H9 (cell line): ENCODE measurements around the gene SRCAP. TPM values are rescaled to one million over a fixed set of nuclear protein-coding genes. Genes with fewer than 3 reads are reported as not detected.

Source experiments
- DNase-seq: peaks from one replicate; pipeline ENCODE4 v3.0.0-alpha.2; 2017
- H2AFZ ChIP-seq: one replicate; pipeline ENCODE4 v1.6.1; 2013; ENCODE audit warnings: mild to moderate bottlenecking, low read length, control low read depth, moderate library complexity
- H2AK5ac ChIP-seq: 2 replicates; pipeline ENCODE4 v1.6.1; 2013; ENCODE audit warnings: low read length, control low read depth, mixed read lengths; ENCODE audit not compliant: insufficient read length
- H2BK120ac ChIP-seq: one replicate; pipeline ENCODE4 v1.6.1; 2013; ENCODE audit warnings: low read depth, mild to moderate bottlenecking, low read length, control low read depth, inconsistent platforms; ENCODE audit not compliant: poor library complexity, severe bottlenecking
- H2BK12ac ChIP-seq: 2 replicates; pipeline ENCODE4 v1.6.1; 2013; ENCODE audit warnings: low read length, control low read depth, mixed read lengths, low read depth; ENCODE audit not compliant: insufficient read length
- H2BK15ac ChIP-seq: 2 replicates; pipeline ENCODE4 v1.6.1; 2013; ENCODE audit warnings: low read depth, low read length, control low read depth
- H2BK20ac ChIP-seq: one replicate; pipeline ENCODE4 v1.6.1; 2013; ENCODE audit warnings: low read depth, mild to moderate bottlenecking, low read length, control low read depth, inconsistent platforms; ENCODE audit not compliant: poor library complexity, severe bottlenecking
- H2BK5ac ChIP-seq: 2 replicates; pipeline ENCODE4 v1.6.1; 2013; ENCODE audit warnings: low read length, control low read depth, mixed read lengths; ENCODE audit not compliant: insufficient read length
- H3K14ac ChIP-seq: 2 replicates; pipeline ENCODE4 v1.6.1; 2013; ENCODE audit warnings: low read length, control low read depth; ENCODE audit not compliant: insufficient read depth
- H3K18ac ChIP-seq: 2 replicates; pipeline ENCODE4 v1.6.1; 2013; ENCODE audit warnings: low read depth, mild to moderate bottlenecking, mixed read lengths, low read length, control low read depth; ENCODE audit not compliant: insufficient read length
- H3K23ac ChIP-seq: 2 replicates; pipeline ENCODE4 v1.6.1; 2013; ENCODE audit warnings: low read length, control low read depth, mixed read lengths, low read depth; ENCODE audit not compliant: insufficient read length
- H3K23me2 ChIP-seq: 2 replicates; pipeline ENCODE4 v1.6.1; 2013; ENCODE audit warnings: low read depth, mild to moderate bottlenecking, mixed read lengths, low read length, control low read depth; ENCODE audit not compliant: insufficient read length, poor library complexity, severe bottlenecking
- H3K27ac ChIP-seq: 2 replicates; pipeline ENCODE4 v1.5.1; 2013; ENCODE audit warnings: low read length, control low read depth, mixed read lengths, low read depth; ENCODE audit not compliant: insufficient read length
- H3K27me3 ChIP-seq: 2 replicates; pipeline ENCODE4 v1.6.1; 2013; ENCODE audit warnings: low read length, control low read depth, inconsistent platforms; ENCODE audit not compliant: insufficient read depth
- H3K4ac ChIP-seq: 2 replicates; pipeline ENCODE4 v1.6.1; 2013; ENCODE audit warnings: low read depth, mild to moderate bottlenecking, control low read depth, inconsistent platforms, low read length, moderate library complexity
- H3K4me1 ChIP-seq: 2 replicates; pipeline ENCODE4 v1.6.1; 2013; ENCODE audit warnings: low read length, control low read depth, inconsistent platforms; ENCODE audit not compliant: insufficient read depth
- H3K4me2 ChIP-seq: 2 replicates; pipeline ENCODE4 v1.6.1; 2013; ENCODE audit warnings: low read length, control low read depth, mixed read lengths; ENCODE audit not compliant: insufficient read length, insufficient read depth
- H3K56ac ChIP-seq: 2 replicates; pipeline ENCODE4 v1.6.1; 2013; ENCODE audit warnings: low read depth, mild to moderate bottlenecking, mixed read lengths, low read length, control low read depth; ENCODE audit not compliant: insufficient read length
- H3K79me1 ChIP-seq: 2 replicates; pipeline ENCODE4 v1.6.1; 2013; ENCODE audit warnings: low read depth, mild to moderate bottlenecking, moderate library complexity, low read length, control low read depth, inconsistent platforms; ENCODE audit not compliant: insufficient read depth, poor library complexity, severe bottlenecking
- H3K79me2 ChIP-seq: 2 replicates; pipeline ENCODE4 v1.6.1; 2013; ENCODE audit warnings: low read length, control low read depth, inconsistent platforms; ENCODE audit not compliant: insufficient read depth
- H3K9ac ChIP-seq: 2 replicates; pipeline ENCODE4 v1.6.1; 2013; ENCODE audit warnings: low read length, control low read depth, mixed read lengths; ENCODE audit not compliant: insufficient read length; ENCODE audit errors: extremely low read depth
- H3K9me3 ChIP-seq: one replicate; pipeline ENCODE4 v1.6.1; 2013; ENCODE audit warnings: low read depth, low read length, inconsistent platforms; ENCODE audit not compliant: control insufficient read depth
- H3T11ph ChIP-seq: one replicate; pipeline ENCODE4 v1.6.1; 2013; ENCODE audit warnings: mild to moderate bottlenecking, low read length, control low read depth, inconsistent platforms
- H4K20me1 ChIP-seq: one replicate; pipeline ENCODE4 v1.6.1; 2013; ENCODE audit not compliant: control insufficient read depth, insufficient read length, insufficient read depth
- H4K5ac ChIP-seq: 2 replicates; pipeline ENCODE4 v1.6.1; 2013; ENCODE audit warnings: low read depth, mild to moderate bottlenecking, mixed read lengths, low read length, control low read depth; ENCODE audit not compliant: insufficient read length
- H4K8ac ChIP-seq: replicated peaks from 2 replicates; pipeline ENCODE4 v1.6.1; 2013; ENCODE audit warnings: low read length, control low read depth, mixed read lengths, low read depth; ENCODE audit not compliant: insufficient read length
- H4K91ac ChIP-seq: 2 replicates; pipeline ENCODE4 v1.6.1; 2013; ENCODE audit warnings: low read depth, mild to moderate bottlenecking, moderate library complexity, mixed read lengths, low read length, control low read depth; ENCODE audit not compliant: insufficient read length
- H3K27ac Mint-ChIP-seq, 3 experiments: 2 replicates in 2 of 3; 3 replicates in 1 of 3; pipeline ENCODE4 v1.8.0; 2020 to 2021; ENCODE audit warnings: mixed read lengths in 3 of 3, mild to moderate bottlenecking in 1 of 3, moderate library complexity in 1 of 3
- H3K27me3 Mint-ChIP-seq: 2 replicates; pipeline ENCODE4 v1.8.0; 2021; ENCODE audit warnings: low read depth, mild to moderate bottlenecking, moderate library complexity, mixed read lengths
- H3K36me3 Mint-ChIP-seq, 3 experiments: 2 replicates in 2 of 3; 3 replicates in 1 of 3; pipeline ENCODE4 v1.8.0; 2020 to 2021; ENCODE audit warnings: low read depth in 3 of 3, mixed read lengths in 3 of 3; ENCODE audit not compliant: insufficient read depth in 1 of 3
- H3K4me1 Mint-ChIP-seq, 2 experiments: 2 replicates each; pipeline ENCODE4 v1.8.0; 2020; ENCODE audit warnings: mixed read lengths in 2 of 2
- H3K4me3 Mint-ChIP-seq, 2 experiments: 2 replicates in 1 of 2; 3 replicates in 1 of 2; pipeline ENCODE4 v1.8.0; 2020 to 2021; ENCODE audit warnings: mild to moderate bottlenecking in 2 of 2, mixed read lengths in 2 of 2, moderate library complexity in 1 of 2
- H3K9me3 Mint-ChIP-seq, 2 experiments: 2 replicates in 1 of 2; 3 replicates in 1 of 2; pipeline ENCODE4 v1.8.0; 2020; ENCODE audit warnings: mild to moderate bottlenecking in 2 of 2, mixed read lengths in 2 of 2, moderate library complexity in 1 of 2
- WGBS: extraction: QIAGEN DNeasy Blood & Tissue Kit; methylation state at CpG from one replicate; pipeline ENCODE4 v1.1.7; 2013; ENCODE audit warnings: missing lambda C conversion rate, low lambda C conversion rate, mixed read lengths; ENCODE audit not compliant: insufficient read length; ENCODE audit errors: extremely low coverage; 5-methylcytosine and 5-hydroxymethylcytosine counted together
- total RNA-seq: library from RNA; stranded (reverse); gene quantifications from 2 replicates; pipeline ENCODE4 v1.2.1, GENCODE V29; 2021
- TF ChIP-seq, protein P1 (sequence below): fragments of 200-600 bp; sonication (generic); conservative IDR thresholded peaks from 3 replicates; pipeline ENCODE4 v1.8.0; 2021; ENCODE audit warnings: antibody characterized with exemption, mild to moderate bottlenecking

Gene SRCAP
- total RNA-seq, 1 experiment from 2014 or later, result 63.1 TPM

- no peak overlapping the region for H3K4me2 ChIP-seq
- Mint-ChIP-seq H3K4me3 (no peak overlapping the region; a peak in 1 of 5 replicates), H3K36me3 (peaks cover 63 to 100% (median 95%) of the 10 kb centered on the region in 3 experiments), H3K9me3 (no peaks in the 10 kb centered on the region), H3K27ac (no peak overlapping the region), H3K27me3 (no peaks in the 10 kb centered on the region), H3K4me1 (0 out of 4 replicates have a peak, but pooled peaks cover 0 to 1% of the 10 kb centered on the region in 2 experiments)
- no peak overlapping the region for H3K23ac ChIP-seq
- no peaks in the 10 kb centered on the region for H3K79me1 ChIP-seq
- no peak overlapping the region for H2BK20ac ChIP-seq
- H2BK15ac ChIP-seq, result no peak overlapping the region
- no peak overlapping the region for H3K4ac ChIP-seq
- H2AFZ ChIP-seq, result no peak overlapping the region
- WGBS, result no CpG with 5 or more reads among the region's 23 CpGs
- no peaks in the 10 kb centered on the region for H4K20me1 ChIP-seq
- H4K8ac ChIP-seq, result no peak overlapping the region
- DNase-seq, result no peak
- no peaks in the 10 kb centered on the region for H3K9me3 ChIP-seq
- no peaks in the 10 kb centered on the region for H3K27me3 ChIP-seq
- TF ChIP-seq, protein P1, sequence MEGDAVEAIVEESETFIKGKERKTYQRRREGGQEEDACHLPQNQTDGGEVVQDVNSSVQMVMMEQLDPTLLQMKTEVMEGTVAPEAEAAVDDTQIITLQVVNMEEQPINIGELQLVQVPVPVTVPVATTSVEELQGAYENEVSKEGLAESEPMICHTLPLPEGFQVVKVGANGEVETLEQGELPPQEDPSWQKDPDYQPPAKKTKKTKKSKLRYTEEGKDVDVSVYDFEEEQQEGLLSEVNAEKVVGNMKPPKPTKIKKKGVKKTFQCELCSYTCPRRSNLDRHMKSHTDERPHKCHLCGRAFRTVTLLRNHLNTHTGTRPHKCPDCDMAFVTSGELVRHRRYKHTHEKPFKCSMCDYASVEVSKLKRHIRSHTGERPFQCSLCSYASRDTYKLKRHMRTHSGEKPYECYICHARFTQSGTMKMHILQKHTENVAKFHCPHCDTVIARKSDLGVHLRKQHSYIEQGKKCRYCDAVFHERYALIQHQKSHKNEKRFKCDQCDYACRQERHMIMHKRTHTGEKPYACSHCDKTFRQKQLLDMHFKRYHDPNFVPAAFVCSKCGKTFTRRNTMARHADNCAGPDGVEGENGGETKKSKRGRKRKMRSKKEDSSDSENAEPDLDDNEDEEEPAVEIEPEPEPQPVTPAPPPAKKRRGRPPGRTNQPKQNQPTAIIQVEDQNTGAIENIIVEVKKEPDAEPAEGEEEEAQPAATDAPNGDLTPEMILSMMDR, result no peak
- no peak overlapping the region for H3K27ac ChIP-seq
- H4K91ac ChIP-seq, result no peak overlapping the region
- no peak overlapping the region for H3K9ac ChIP-seq
- no peaks in the 10 kb centered on the region for H3K23me2 ChIP-seq
- no peak overlapping the region for H2AK5ac ChIP-seq
- H3T11ph ChIP-seq, result no peak overlapping the region
- H2BK5ac ChIP-seq, result no peak overlapping the region
- H3K14ac ChIP-seq, result no peak overlapping the region
- no peaks in the 10 kb centered on the region for H3K79me2 ChIP-seq
- H3K4me1 ChIP-seq, result no peaks in the 10 kb centered on the region
- no peak overlapping the region for H2BK120ac ChIP-seq
- H3K56ac ChIP-seq, result no peak overlapping the region
- no peak overlapping the region for H2BK12ac ChIP-seq
- H3K18ac ChIP-seq, result no peak overlapping the region
- H4K5ac ChIP-seq, result no peak overlapping the region
Measured at GRCh38 chr16:30768583-30769181, 69.7 kb downstream of the SRCAP start.
